HCT116 (cell line): Measurements from ENCODE around the gene KLHL40. TPM values are rescaled to one million over a fixed set of nuclear protein-coding genes. Genes with fewer than 3 reads are reported as not detected.

ENCODE experiments used
- ATAC-seq: fragments of 200-7000 bp; cut with Tn5 transposase; 2 replicates; pipeline ENCODE4 v1.9.1; 2020; ENCODE audit warnings: mild to moderate bottlenecking, moderate library complexity
- BruUV-seq: library from RNA; stranded (reverse); fragments of 400-500 nt; replicated peaks from 2 replicates; lab custom pipeline; 2021; lab: Mats Ljungman, UMichigan
- CTCF ChIA-PET: fragments of 300-600 bp; sonication (Branson Sonifier 250); formaldehyde crosslinking; loops from one replicate; lab custom pipeline; 2021; ENCODE audit warnings: antibody characterized with exemption; lab: Charles Lee
- POLR2A ChIA-PET: fragments of 300-600, 350-600 bp; sonication (Branson Sonifier 250); formaldehyde crosslinking; loops from one replicate; lab custom pipeline; 2021; ENCODE audit warnings: antibody characterized with exemption; lab: Charles Lee
- RAD21 ChIA-PET, 2 experiments: fragments of 300-600 bp; sonication (Branson Sonifier 250); formaldehyde crosslinking; loops; one replicate each; lab custom pipeline; 2023; ENCODE audit warnings: low total read pairs in 2 of 2; ENCODE audit not compliant: uncharacterized antibody in 2 of 2, unreplicated experiment in 2 of 2, low non-redundant PET in 1 of 2; lab: Charles Lee
- DNase-seq: peaks from one replicate; pipeline ENCODE4 v3.0.0-alpha.2; 2010; ENCODE audit warnings: low read depth, low spot score
- H2AFZ ChIP-seq: fragments of 200-600 bp; shearing (Covaris generic), sonication (generic); 2 replicates; pipeline ENCODE4 v1.6.1; 2017; ENCODE audit warnings: low read depth, mixed run types, mixed read lengths, antibody characterized with exemption, low read length; ENCODE audit not compliant: poor library complexity, severe bottlenecking
- H3K27ac ChIP-seq: 2 replicates; pipeline ENCODE4 v1.5.1; 2012; ENCODE audit warnings: low read depth, low read length
- H3K27me3 ChIP-seq: fragments of 200-600 bp; sonication (generic); 2 replicates; pipeline ENCODE4 v1.6.1; 2016; ENCODE audit warnings: mixed run types, low read length, mixed read lengths; ENCODE audit not compliant: insufficient read depth
- H3K36me3 ChIP-seq, 2 experiments: fragments of 200-500 bp in 1 of 2; fragments of 200-600 bp in 1 of 2; sonication (Bioruptor generic) in 1 of 2; sonication (generic) in 1 of 2; 2 replicates each; pipeline versions ENCODE4 v1.5.1 to v1.6.1; 2014 to 2016; ENCODE audit warnings: low read length in 2 of 2, inconsistent platforms in 1 of 2, mixed read lengths in 1 of 2, mixed run types in 1 of 2; ENCODE audit not compliant: insufficient read depth in 2 of 2, control insufficient read depth in 1 of 2
- H3K4me1 ChIP-seq, 2 experiments: fragments of 200-600 bp in 1 of 2; sonication (generic) in 1 of 2; 2 replicates each; pipeline versions ENCODE4 v1.5.1 to v1.6.1; 2012 to 2017; ENCODE audit warnings: low read length in 2 of 2, inconsistent platforms in 1 of 2, mild to moderate bottlenecking in 1 of 2, mixed read lengths in 1 of 2, mixed run types in 1 of 2, moderate library complexity in 1 of 2; ENCODE audit not compliant: insufficient read depth in 2 of 2, control insufficient read depth in 1 of 2
- H3K4me2 ChIP-seq: fragments of 200-600 bp; sonication (generic); 2 replicates; pipeline ENCODE4 v1.6.1; 2017; ENCODE audit warnings: mixed run types, low read length, mixed read lengths
- H3K4me3 ChIP-seq, 2 experiments: fragments of 200-600 bp in 1 of 2; sonication (generic) in 1 of 2; replicated peaks in 1 of 2; 2 replicates each; pipeline ENCODE4 v1.5.1; 2011 to 2016; ENCODE audit warnings: low read length in 2 of 2, control low read depth in 1 of 2, low read depth in 1 of 2, mild to moderate bottlenecking in 1 of 2, mixed read lengths in 1 of 2, mixed run types in 1 of 2
- H3K79me2 ChIP-seq: fragments of 200-600 bp; sonication (generic); 2 replicates; pipeline ENCODE4 v1.6.1; 2017; ENCODE audit warnings: mild to moderate bottlenecking, mixed run types, low read length, moderate library complexity, mixed read lengths; ENCODE audit not compliant: insufficient read depth
- H3K9ac ChIP-seq: fragments of 200-600 bp; sonication (generic); 2 replicates; pipeline ENCODE4 v1.6.1; 2016; ENCODE audit warnings: low read length, mixed read lengths
- H3K9me2 ChIP-seq: fragments of 200-600 bp; sonication (generic), shearing (Covaris generic); 2 replicates; pipeline ENCODE4 v1.6.1; 2017; ENCODE audit warnings: mixed run types, mild to moderate bottlenecking, moderate library complexity; ENCODE audit not compliant: insufficient read depth
- H3K9me3 ChIP-seq, 2 experiments: fragments of 200-500 bp in 1 of 2; fragments of 200-600 bp in 1 of 2; sonication (Bioruptor generic) in 1 of 2; sonication (generic) in 1 of 2; 2 replicates each; pipeline ENCODE4 v1.6.1; 2014 to 2017; ENCODE audit warnings: low read length in 2 of 2, mixed read lengths in 2 of 2, inconsistent platforms in 1 of 2, low read depth in 1 of 2, mild to moderate bottlenecking in 1 of 2, mixed run types in 1 of 2, moderate library complexity in 1 of 2; ENCODE audit not compliant: control insufficient read depth in 1 of 2, insufficient read depth in 1 of 2
- H4K20me1 ChIP-seq: fragments of 200-600 bp; sonication (generic), shearing (Covaris generic); 2 replicates; pipeline ENCODE4 v1.6.1; 2017; ENCODE audit warnings: mixed run types, mild to moderate bottlenecking, moderate library complexity; ENCODE audit not compliant: insufficient read depth
- CBX3 ChIP-seq: IDR thresholded peaks from 2 replicates; pipeline ENCODE4 v1.6.1; 2012; ENCODE audit warnings: low read depth
- CEBPB ChIP-seq: IDR thresholded peaks from 2 replicates; pipeline ENCODE4 v1.6.1; 2012; ENCODE audit warnings: low read depth
- EGR1 ChIP-seq: IDR thresholded peaks from 2 replicates; pipeline ENCODE4 v1.6.1; 2012; ENCODE audit warnings: low read depth
- ELF1 ChIP-seq: IDR thresholded peaks from 2 replicates; pipeline ENCODE4 v1.6.1; 2012; ENCODE audit warnings: low read depth, borderline replicate concordance
- EZH2 ChIP-seq: fragments of 200-600 bp; sonication (generic); IDR thresholded peaks from 2 replicates; pipeline ENCODE4 v1.6.1; 2017; ENCODE audit warnings: antibody characterized with exemption, mixed run types
- EZH2phosphoT487 ChIP-seq: fragments of 200-600 bp; IDR thresholded peaks from 2 replicates; pipeline ENCODE4 v1.6.1; 2018; ENCODE audit warnings: antibody characterized with exemption, borderline replicate concordance
- FOSL1 ChIP-seq: IDR thresholded peaks from 2 replicates; pipeline ENCODE4 v1.6.1; 2012; ENCODE audit warnings: low read depth
- POLR2A ChIP-seq: IDR thresholded peaks from 2 replicates; pipeline ENCODE4 v1.7.0; 2011; ENCODE audit warnings: borderline replicate concordance; ENCODE audit not compliant: insufficient read depth, insufficient read length; ENCODE audit errors: extremely low read depth
- POLR2AphosphoS5 ChIP-seq: IDR thresholded peaks from 2 replicates; pipeline ENCODE4 v1.6.1; 2011; ENCODE audit warnings: mild to moderate bottlenecking, low read depth, low read length, moderate library complexity
- SIN3A ChIP-seq: IDR thresholded peaks from 2 replicates; pipeline ENCODE4 v1.6.1; 2012; ENCODE audit warnings: low read depth
- ZFX ChIP-seq: fragments of 450-650 bp; IDR thresholded peaks from 2 replicates; pipeline ENCODE4 v1.6.1; 2017
- ZNF274 ChIP-seq: fragments of 200-500 bp; sonication (Bioruptor generic); IDR thresholded peaks from 2 replicates; pipeline ENCODE4 v1.6.1; 2014; ENCODE audit warnings: mild to moderate bottlenecking, low read depth, low read length, inconsistent platforms
- intact Hi-C: fragments of 100-400 bp; cut with micrococcal nuclease; formaldehyde crosslinking; loops from 2 replicates; pipeline ENCODE4 v1.10.0; 2022
- total RNA-seq: library from RNA; stranded (reverse); gene quantifications from one replicate; pipeline ENCODE4 v1.2.1, GENCODE V29; 2021; ENCODE audit not compliant: unreplicated experiment
- TF ChIP-seq, protein P1 (sequence below): IDR thresholded peaks from 2 replicates; pipeline ENCODE4 v1.6.1; 2011; ENCODE audit warnings: mild to moderate bottlenecking, low read length, moderate library complexity; ENCODE audit not compliant: insufficient replicate concordance; ENCODE audit errors: extremely low read depth
- TF ChIP-seq, protein P2 (sequence below), 3 experiments: fragments of 200-600 bp in 1 of 3; sonication (generic) in 1 of 3; IDR thresholded peaks in 2 of 3; conservative IDR thresholded peaks in 1 of 3; 2 replicates each; pipeline ENCODE4 v1.5.1; 2012 to 2017; ENCODE audit warnings: low read depth in 2 of 3, low read length in 2 of 3, antibody characterized with exemption in 1 of 3, borderline replicate concordance in 1 of 3, control low read depth in 1 of 3, mild to moderate bottlenecking in 1 of 3, mixed read lengths in 1 of 3, mixed run types in 1 of 3, moderate library complexity in 1 of 3; ENCODE audit not compliant: insufficient read depth in 1 of 3
- TF ChIP-seq, protein P3 (sequence below): IDR thresholded peaks from 2 replicates; pipeline ENCODE4 v1.6.1; 2012
- TF ChIP-seq, protein P4 (sequence below): IDR thresholded peaks from 2 replicates; pipeline ENCODE4 v1.6.1; 2012; ENCODE audit warnings: low read depth

The KLHL40 gene
- total RNA-seq, 1 experiment from 2014 or later = not detected

DNA sequence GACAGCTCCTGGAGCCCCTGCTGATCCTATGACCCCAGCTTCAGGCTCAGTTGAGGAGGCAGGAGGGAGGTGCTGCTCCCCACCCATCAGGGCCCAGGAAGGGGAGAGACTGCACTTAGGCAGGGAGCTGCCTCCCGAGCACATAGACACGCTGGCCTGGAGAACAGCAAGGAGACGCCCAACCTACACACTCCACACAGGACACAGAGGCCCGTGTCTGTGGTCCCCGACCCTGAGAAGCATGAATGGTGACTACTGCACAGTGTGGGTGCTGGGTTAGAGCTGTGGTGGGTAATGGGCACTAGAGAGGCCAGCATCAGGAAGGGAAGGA is 18.3 kb downstream of the KLHL40 start:
- Histone ChIP-seq H3K36me3 (no peaks in the 10 kb centered on the region), H3K4me1 (no peaks in the 10 kb centered on the region), H3K9ac (no peak overlapping the region), H3K4me2 (no peak overlapping the region), H3K9me3 (no peaks in the 10 kb centered on the region), H2AFZ (no peak overlapping the region), H3K27ac (no peak overlapping the region), H3K79me2 (no peaks in the 10 kb centered on the region), H3K27me3 (no peaks in the 10 kb centered on the region), H3K4me3 (no peak overlapping the region), H4K20me1 (no peaks in the 10 kb centered on the region), H3K9me2 (no peaks in the 10 kb centered on the region)
- intact Hi-C loops = no loop called here
- TF ChIP-seq EZH2 (no peak), FOSL1 (no peak), POLR2AphosphoS5 (no peak), ZNF274 (no peak), EGR1 (no peak), EZH2phosphoT487 (no peak), ELF1 (no peak), ZFX (no peak), CBX3 (no peak), POLR2A (no peak), CEBPB (no peak), SIN3A (no peak)
- TF ChIP-seq, protein P1, sequence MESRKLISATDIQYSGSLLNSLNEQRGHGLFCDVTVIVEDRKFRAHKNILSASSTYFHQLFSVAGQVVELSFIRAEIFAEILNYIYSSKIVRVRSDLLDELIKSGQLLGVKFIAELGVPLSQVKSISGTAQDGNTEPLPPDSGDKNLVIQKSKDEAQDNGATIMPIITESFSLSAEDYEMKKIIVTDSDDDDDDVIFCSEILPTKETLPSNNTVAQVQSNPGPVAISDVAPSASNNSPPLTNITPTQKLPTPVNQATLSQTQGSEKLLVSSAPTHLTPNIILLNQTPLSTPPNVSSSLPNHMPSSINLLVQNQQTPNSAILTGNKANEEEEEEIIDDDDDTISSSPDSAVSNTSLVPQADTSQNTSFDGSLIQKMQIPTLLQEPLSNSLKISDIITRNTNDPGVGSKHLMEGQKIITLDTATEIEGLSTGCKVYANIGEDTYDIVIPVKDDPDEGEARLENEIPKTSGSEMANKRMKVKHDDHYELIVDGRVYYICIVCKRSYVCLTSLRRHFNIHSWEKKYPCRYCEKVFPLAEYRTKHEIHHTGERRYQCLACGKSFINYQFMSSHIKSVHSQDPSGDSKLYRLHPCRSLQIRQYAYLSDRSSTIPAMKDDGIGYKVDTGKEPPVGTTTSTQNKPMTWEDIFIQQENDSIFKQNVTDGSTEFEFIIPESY = no peak
- TF ChIP-seq, protein P2, sequence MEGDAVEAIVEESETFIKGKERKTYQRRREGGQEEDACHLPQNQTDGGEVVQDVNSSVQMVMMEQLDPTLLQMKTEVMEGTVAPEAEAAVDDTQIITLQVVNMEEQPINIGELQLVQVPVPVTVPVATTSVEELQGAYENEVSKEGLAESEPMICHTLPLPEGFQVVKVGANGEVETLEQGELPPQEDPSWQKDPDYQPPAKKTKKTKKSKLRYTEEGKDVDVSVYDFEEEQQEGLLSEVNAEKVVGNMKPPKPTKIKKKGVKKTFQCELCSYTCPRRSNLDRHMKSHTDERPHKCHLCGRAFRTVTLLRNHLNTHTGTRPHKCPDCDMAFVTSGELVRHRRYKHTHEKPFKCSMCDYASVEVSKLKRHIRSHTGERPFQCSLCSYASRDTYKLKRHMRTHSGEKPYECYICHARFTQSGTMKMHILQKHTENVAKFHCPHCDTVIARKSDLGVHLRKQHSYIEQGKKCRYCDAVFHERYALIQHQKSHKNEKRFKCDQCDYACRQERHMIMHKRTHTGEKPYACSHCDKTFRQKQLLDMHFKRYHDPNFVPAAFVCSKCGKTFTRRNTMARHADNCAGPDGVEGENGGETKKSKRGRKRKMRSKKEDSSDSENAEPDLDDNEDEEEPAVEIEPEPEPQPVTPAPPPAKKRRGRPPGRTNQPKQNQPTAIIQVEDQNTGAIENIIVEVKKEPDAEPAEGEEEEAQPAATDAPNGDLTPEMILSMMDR (IDR thresholded peaks at IDR 0.05 in 2 of 3, conservative IDR thresholded peaks at IDR 0.05 in 1 of 3; ENCODE audit: borderline replicate concordance in 1 of 3, insufficient read depth in 1 of 3, low read depth in 2 of 3, low read length in 2 of 3) = no peak
- TF ChIP-seq, protein P3, sequence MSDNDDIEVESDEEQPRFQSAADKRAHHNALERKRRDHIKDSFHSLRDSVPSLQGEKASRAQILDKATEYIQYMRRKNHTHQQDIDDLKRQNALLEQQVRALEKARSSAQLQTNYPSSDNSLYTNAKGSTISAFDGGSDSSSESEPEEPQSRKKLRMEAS = no peak
- TF ChIP-seq, protein P4, sequence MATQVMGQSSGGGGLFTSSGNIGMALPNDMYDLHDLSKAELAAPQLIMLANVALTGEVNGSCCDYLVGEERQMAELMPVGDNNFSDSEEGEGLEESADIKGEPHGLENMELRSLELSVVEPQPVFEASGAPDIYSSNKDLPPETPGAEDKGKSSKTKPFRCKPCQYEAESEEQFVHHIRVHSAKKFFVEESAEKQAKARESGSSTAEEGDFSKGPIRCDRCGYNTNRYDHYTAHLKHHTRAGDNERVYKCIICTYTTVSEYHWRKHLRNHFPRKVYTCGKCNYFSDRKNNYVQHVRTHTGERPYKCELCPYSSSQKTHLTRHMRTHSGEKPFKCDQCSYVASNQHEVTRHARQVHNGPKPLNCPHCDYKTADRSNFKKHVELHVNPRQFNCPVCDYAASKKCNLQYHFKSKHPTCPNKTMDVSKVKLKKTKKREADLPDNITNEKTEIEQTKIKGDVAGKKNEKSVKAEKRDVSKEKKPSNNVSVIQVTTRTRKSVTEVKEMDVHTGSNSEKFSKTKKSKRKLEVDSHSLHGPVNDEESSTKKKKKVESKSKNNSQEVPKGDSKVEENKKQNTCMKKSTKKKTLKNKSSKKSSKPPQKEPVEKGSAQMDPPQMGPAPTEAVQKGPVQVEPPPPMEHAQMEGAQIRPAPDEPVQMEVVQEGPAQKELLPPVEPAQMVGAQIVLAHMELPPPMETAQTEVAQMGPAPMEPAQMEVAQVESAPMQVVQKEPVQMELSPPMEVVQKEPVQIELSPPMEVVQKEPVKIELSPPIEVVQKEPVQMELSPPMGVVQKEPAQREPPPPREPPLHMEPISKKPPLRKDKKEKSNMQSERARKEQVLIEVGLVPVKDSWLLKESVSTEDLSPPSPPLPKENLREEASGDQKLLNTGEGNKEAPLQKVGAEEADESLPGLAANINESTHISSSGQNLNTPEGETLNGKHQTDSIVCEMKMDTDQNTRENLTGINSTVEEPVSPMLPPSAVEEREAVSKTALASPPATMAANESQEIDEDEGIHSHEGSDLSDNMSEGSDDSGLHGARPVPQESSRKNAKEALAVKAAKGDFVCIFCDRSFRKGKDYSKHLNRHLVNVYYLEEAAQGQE = no peak
- CTCF ChIA-PET = no interaction called here
- RAD21 ChIA-PET = no interaction called here
- ATAC-seq (no peak), DNase-seq (no peak)
- BruUV-seq = no TSS peak
- POLR2A ChIA-PET = no interaction called here
